GM18526 (cell line): ENCODE data around the gene PLCH1.

Experiments used
- POLR2A ChIP-seq: IDR thresholded peaks from 3 replicates; pipeline ENCODE4 v1.6.1; 2011; ENCODE audit not compliant: insufficient read length; ENCODE audit errors: extremely low read depth

The PLCH1 gene

GRCh38 chr3:155394240-155394639 lies 350.6 kb downstream of the PLCH1 start:
- TF ChIP-seq POLR2A: no peak

- no peak for TF ChIP-seq POLR2A
Measured at GRCh38 chr3:155393316-155393715, 351.6 kb downstream of the PLCH1 start.

GRCh38 chr3:155392138-155392537 lies 352.7 kb downstream of the PLCH1 start:
- TF ChIP-seq POLR2A: no peak

DNA sequence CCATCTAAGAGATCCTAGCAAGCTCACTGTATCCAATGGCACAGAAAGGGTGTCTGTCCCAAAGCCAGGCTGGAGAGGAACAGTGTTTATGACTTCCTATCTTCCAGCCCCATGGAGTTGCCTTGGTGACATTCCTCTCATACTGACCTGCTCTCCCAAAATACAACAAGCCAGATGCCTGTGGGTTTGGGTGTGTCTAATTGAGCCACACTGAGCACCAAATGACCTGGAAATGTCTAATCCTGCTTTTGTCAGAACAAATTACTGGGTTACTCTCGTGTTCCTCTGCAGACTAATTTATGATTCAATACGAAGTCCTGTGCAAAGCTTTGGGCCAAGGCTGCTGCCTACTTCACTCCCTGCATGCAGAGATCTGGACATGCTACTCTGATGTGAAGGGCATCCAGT lies 353.3 kb downstream of the PLCH1 start:
- TF ChIP-seq POLR2A: no peak

DNA sequence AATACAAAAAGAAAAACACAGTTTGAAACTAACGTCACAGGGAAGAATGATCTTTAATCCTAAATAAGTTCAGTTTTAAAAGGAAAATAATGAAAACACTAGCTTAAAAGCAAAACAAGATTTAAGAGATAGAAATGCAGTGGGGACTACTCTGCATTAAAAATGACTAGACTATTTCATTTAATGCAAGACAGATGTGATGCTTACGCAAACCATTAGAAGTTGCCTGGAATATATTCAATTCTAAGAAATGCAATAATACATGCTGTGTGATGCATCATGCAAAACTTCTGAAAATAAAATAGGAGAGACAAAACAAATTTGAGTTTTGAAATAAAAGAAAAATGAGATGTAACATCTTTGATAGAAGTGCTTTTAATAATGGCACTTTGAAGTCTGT lies 353.8 kb downstream of the PLCH1 start:
- no peak for TF ChIP-seq POLR2A

DNA sequence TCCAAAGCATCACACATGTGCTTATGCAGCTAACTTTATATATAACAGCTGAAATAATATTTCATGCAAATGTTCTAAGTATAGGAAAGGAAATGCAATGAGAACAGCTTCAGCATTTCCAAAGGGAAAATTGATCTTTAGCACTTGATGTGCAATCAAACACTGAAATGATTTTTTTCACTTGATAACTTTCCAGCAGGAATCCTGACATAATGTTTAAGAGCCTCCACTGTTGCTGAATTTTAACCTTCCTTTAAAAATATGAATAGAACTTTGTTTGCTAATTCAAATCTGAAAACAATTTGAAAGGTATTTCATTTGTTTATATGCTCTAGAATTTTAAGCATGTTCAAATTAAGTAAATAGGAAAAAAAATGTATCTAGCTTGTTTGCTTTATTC lies 354.5 kb downstream of the PLCH1 start:
- no peak for TF ChIP-seq POLR2A

- no peak for TF ChIP-seq POLR2A
Measured at GRCh38 chr3:155388417-155388816, 356.5 kb downstream of the PLCH1 start.

GRCh38 chr3:155387571-155387970 lies 357.3 kb downstream of the PLCH1 start:
- no peak for TF ChIP-seq POLR2A

GRCh38 chr3:155386919-155387318 lies 358.0 kb downstream of the PLCH1 start:
- no peak for TF ChIP-seq POLR2A

GRCh38 chr3:155385896-155386625 lies 358.8 kb downstream of the PLCH1 start:
- no peak for TF ChIP-seq POLR2A

DNA sequence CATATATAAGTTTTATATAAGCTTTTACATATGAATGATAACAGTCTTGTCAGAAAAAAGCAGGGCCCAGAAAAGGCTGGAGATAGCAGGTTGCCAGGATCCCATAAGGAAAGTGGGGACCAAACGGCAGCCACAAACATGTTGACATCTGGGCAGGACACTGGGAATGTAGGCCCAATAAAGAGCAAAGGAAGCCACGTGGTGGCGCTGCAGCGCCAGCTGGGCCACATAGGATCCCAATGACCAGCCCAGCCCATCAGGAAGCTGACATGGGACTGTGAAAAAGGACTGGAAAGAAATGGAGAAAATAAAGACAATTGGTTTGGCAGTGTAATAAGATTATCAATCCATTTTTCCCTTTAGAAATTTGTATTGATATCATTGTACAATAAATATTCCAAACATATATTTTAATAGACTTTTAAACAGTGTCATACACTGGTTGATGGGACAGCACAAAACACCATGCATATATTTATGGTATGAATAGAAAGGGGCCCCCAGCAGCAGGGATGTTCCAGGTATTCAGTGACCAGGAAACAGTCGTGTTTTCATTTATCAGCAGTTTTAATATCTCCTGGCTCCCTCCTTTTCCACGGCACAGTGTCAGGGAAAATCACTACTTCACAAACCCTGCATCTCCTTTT lies 362.4 kb downstream of the PLCH1 start:
- no peak for TF ChIP-seq POLR2A

DNA sequence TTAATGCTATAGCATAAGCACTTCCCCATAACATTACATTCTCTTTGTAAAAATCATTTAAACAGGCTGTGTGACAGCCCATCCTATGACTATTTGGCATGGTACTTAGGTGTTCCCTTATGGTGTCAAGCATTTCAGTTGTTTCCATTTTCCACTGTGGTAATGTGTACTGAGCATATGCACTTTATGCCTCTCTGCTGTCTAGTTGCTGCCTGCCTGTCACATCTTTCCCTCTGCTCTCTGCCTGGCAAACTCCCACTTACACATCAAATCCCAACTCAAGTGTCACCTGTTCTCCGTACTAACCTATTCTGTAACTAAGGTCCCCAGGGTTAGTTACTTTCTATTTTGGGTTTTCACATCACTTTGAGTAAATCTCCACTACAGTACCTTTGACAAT lies 367.0 kb downstream of the PLCH1 start:
- TF ChIP-seq POLR2A: no peak

DNA sequence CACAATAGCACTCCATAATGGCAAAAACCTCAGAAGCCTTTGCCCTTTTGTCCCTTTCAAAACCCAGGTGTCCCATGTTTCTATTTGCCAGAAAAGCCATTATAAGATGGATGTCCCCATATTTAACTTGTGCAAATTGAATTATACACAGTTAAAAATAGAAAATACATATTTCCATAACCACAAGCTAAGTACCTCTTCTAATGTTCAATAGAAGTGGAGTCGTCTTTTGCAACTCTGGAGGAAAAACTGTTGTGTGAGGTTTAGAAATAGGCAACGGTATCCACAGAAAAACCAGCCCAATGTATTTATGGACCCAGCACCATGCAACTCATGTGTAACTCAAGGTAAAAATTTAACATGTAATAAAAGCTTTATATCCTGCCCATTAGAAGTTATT lies 367.8 kb downstream of the PLCH1 start:
- TF ChIP-seq POLR2A: no peak

GRCh38 chr3:155372281-155372680 lies 372.6 kb downstream of the PLCH1 start:
- no peak for TF ChIP-seq POLR2A

- no peak for TF ChIP-seq POLR2A
Measured at GRCh38 chr3:155370764-155371503, 373.9 kb downstream of the PLCH1 start.

DNA sequence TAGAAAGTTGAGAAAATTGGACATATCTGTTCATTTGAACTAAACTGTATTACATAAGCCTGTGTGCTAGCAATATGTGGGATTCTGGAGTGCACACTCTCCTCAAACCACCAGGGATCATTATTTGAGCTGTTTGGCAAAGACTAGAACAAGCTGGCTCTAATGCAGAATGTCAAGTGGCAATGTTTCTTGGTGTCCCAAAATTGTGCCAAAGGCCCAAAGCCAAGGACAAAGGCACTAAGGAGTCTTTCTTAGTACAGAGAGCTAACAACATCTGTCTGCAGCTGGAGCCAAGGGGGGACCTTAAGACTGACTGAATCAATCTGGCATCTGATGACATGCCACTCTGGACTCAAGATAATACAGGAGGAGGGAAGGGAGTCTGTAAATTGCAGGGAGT lies 374.7 kb downstream of the PLCH1 start:
- TF ChIP-seq POLR2A: no peak
